Measurements from ENCODE around the gene NSF.

DNA sequence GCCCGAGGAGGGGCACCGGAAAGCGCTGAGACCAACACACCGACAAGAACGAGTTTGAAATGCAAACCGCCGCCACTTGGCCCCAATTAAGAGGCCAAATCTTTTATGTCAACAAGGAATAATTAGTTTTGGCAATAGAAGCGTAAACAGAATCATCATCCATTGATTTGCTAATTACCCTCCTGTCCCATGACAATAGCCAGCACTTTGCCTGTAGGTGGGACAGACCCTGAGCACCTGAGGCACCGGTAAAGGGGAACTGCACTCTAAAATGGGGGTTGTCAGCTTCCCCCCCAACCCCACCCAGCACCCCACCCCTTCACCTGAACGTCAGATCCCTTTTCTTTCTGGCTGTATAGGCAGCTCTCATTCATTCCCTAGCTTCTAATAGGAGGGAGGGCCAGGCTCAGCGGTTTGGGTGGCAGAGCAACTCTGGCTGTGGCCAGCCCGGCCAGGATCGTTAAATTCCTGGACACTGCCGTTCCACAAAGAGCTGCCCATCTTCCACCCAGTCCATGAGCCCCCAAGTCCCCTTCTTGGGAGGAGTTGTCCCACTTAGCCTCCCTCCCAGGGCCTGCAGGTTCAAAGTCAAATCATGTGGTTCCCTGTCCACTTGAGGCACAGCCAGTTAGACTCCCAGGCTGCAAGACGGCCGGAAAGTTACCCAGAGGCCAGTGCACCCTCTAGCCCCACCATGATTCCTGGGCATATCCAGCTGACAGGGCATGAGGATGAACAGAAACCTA lies 182.2 kb downstream of the NSF start:
- TF ChIP-seq CTCF (IDR thresholded peaks at IDR 0.05): no peak
- TF ChIP-seq ZFX (IDR thresholded peaks at IDR 0.05; ENCODE audit: borderline replicate concordance): no peak
